ENCODE results near the gene C12orf57.

- TF ChIP-seq SIX4 (CRISPR knock-in tag; IDR thresholded peaks at IDR 0.05): no peak
- TF ChIP-seq ZBTB21 (CRISPR knock-in tag; IDR thresholded peaks at IDR 0.05): no peak
- TF ChIP-seq ZNF24 (IDR thresholded peaks at IDR 0.05): no peak
- no peak for TF ChIP-seq CTCF (CRISPR knock-in tag; IDR thresholded peaks at IDR 0.05)
- TF ChIP-seq ZBTB44 (CRISPR knock-in tag; IDR thresholded peaks at IDR 0.05): no peak
- TF ChIP-seq ZNF644 (CRISPR knock-in tag; IDR thresholded peaks at IDR 0.05; ENCODE audit: low read depth): no peak
- no peak for TF ChIP-seq DRAP1 (CRISPR knock-in tag; IDR thresholded peaks at IDR 0.05)
Measured at GRCh38 chr12:6917491-6918231, 26.2 kb upstream of the C12orf57 start.
